ENCODE results near the gene MGAT2. TPM values are rescaled to one million over a fixed set of nuclear protein-coding genes. Genes with fewer than 3 reads are reported as not detected.
A peak's percentile ranks its signal among the peaks of the same experiment; 100 is the strongest.

MGAT2 gene
- total and polyA plus RNA-seq, 7 donors: 15.6 to 26.9 (median 18.1) TPM

DNA sequence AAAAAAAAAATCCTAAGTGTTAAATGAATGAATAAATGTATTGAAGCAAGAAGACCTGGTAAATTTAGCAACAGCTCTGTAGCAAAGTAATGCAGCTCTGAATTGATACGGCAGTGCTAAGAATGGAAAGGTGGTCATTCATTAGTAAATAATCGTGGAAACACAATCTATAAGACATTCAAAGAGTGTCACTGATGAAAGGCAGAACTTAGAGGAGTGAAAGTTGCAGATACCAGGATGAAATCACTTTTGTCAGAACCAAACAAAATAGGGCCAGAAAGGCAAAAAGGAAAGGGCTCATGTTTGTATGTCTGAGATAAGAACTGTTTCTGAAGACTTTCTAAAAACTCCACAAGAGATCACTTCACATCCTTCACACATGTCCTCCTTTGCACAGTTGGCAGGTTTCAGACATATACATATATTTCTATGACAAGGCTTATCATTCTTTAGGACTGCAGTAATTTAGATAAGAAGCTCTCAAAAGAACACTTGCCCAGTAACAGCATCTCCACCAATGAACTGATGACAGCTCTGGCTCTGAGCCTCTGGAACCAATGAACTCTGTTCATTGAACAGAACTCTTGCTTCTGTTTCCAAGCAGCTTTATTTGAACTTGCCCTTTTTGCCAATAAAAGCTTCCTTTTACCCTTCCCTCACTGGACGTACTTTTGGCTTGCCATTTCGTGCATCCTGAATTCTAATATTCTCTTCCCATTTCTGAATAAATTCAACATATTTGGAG is 26.1 kb upstream of the MGAT2 start:
- no peak for DNase-seq
- Histone ChIP-seq H3K4me3 (no peak overlapping the region), H3K36me3 (no peaks in the 10 kb centered on the region), H3K27ac (no peak overlapping the region), H3K4me1 (peaks cover 0 to 9% (median 4%) of the 10 kb centered on the region in 4 donors), H3K9me3 (no peaks in the 10 kb centered on the region), H3K27me3 (no peaks in the 10 kb centered on the region)
- intact Hi-C loops (cut with DNase I): no loop called here
- TF ChIP-seq POLR2A (IDR thresholded peaks at IDR 0.05): no peak
- no peak for TF ChIP-seq POLR2AphosphoS5 (IDR thresholded peaks at IDR 0.05)
- no peak for TF ChIP-seq EP300 (IDR thresholded peaks at IDR 0.05)
- TF ChIP-seq, protein P1, sequence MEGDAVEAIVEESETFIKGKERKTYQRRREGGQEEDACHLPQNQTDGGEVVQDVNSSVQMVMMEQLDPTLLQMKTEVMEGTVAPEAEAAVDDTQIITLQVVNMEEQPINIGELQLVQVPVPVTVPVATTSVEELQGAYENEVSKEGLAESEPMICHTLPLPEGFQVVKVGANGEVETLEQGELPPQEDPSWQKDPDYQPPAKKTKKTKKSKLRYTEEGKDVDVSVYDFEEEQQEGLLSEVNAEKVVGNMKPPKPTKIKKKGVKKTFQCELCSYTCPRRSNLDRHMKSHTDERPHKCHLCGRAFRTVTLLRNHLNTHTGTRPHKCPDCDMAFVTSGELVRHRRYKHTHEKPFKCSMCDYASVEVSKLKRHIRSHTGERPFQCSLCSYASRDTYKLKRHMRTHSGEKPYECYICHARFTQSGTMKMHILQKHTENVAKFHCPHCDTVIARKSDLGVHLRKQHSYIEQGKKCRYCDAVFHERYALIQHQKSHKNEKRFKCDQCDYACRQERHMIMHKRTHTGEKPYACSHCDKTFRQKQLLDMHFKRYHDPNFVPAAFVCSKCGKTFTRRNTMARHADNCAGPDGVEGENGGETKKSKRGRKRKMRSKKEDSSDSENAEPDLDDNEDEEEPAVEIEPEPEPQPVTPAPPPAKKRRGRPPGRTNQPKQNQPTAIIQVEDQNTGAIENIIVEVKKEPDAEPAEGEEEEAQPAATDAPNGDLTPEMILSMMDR (IDR thresholded peaks at IDR 0.05): no peak
- WGBS, 2 donors: 12 to 34% methylated on average over 4 of the region's 4 CpGs

DNA sequence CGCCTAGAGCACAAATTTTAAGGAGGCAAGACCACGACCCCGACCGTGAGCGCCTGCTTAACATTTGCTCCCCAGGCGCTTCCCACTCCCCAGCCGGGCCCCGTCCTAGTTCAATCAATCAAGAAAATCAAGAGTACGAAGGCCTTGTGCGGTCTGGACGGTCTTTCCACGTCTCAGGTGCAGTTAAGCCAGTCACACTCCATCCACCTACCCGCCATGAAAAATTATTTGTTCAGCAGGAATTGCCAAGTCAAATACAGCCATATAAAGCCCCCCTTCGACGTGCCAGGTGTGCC is 22.5 kb upstream of the MGAT2 start:
- peak overlapping the region; percentile 93 to 98 (median 96) for H3K27ac ChIP-seq
- no peak for DNase-seq
- peaks cover 0 to 15% (median 4%) of the 10 kb centered on the region in 4 donors for H3K4me1 ChIP-seq
- H3K27me3 ChIP-seq: no peaks in the 10 kb centered on the region
- no peaks in the 10 kb centered on the region for H3K36me3 ChIP-seq
- no peaks in the 10 kb centered on the region for H3K9me3 ChIP-seq
- TF ChIP-seq, protein P1 (IDR thresholded peaks at IDR 0.05): no peak
- TF ChIP-seq EP300 (IDR thresholded peaks at IDR 0.05): no peak
- no peak for TF ChIP-seq POLR2A (IDR thresholded peaks at IDR 0.05)
- TF ChIP-seq POLR2AphosphoS5 (IDR thresholded peaks at IDR 0.05): no peak
- intact Hi-C loops (cut with DNase I): loop anchor here (1.0 kb wide), 2 partner anchors 12 to 22 kb away; partner anchors contain the start of genes MGAT2, RPL36AL and RPS29
- 0% methylated on average over 15 of the region's 15 CpGs for WGBS, 2 donors
- H3K4me3 ChIP-seq: peak overlapping the region; percentile 77 to 94 (median 85)

DNA sequence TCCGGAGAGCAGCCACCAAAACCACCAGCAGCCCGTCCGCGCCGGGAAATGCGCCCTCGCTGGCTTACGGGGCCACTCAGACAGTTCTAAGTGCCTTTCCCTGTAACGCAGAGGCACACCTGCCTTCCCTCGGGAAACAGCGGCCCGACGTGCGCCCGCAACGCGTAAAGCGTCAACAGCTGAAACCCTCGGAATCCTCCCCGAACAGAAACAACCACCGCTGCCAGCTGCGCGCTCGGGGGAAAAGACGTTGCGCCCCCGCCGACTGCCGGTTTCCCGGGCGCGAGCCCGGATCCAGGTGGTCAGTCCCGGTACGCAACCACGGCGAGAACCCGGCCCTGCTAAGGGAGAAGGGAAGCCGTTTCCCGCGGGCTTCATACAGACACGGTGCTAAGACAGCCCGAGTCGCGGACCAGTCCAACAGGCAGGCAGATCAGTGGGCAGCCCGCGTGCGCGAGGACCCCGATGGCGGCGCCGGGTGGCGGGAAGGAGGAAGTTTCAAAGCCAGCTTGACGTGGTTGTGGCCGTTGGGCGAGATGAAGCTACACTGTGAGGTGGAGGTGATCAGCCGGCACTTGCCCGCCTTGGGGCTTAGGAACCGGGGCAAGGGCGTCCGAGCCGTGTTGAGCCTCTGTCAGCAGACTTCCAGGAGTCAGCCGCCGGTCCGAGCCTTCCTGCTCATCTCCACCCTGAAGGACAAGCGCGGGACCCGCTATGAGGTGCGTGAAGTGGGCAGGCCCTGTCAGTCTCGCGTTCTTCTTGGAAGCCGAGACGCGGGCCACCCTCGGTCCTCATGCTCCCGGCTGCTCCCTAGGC is 21.9 kb upstream of the MGAT2 start, which contains the start of gene LRR1:
Gene LRR1 (plus strand): TSS at position 456 of the 816 bp plus-strand sequence. CDS start 81 bp downstream, at position 537.
- Histone ChIP-seq H3K4me3 (peak within 1 kb of the TSS; percentile 77 to 94 (median 85)), H3K4me1 (peaks cover 0 to 15% (median 4%) of the 10 kb centered on the region in 4 donors), H3K36me3 (no peaks in the 10 kb centered on the region), H3K27me3 (no peaks in the 10 kb centered on the region), H3K9me3 (no peaks in the 10 kb centered on the region), H3K27ac (peak within 1 kb of the TSS; percentile 93 to 98 (median 96))
- peak; percentile 89 for DNase-seq
- TF ChIP-seq, protein P1 (IDR thresholded peaks at IDR 0.05): no peak
- TF ChIP-seq POLR2A (IDR thresholded peaks at IDR 0.05) (peak; percentile 28 to 39), EP300 (IDR thresholded peaks at IDR 0.05) (no peak), POLR2AphosphoS5 (IDR thresholded peaks at IDR 0.05) (peak; percentile 26 to 65 (median 58))
- intact Hi-C loops (cut with DNase I): loop anchor here (1.0 kb wide), 2 partner anchors 12 to 22 kb away; partner anchors contain the start of genes MGAT2, RPL36AL and RPS29
- WGBS, 2 donors: 0% methylated on average over 77 of the region's 77 CpGs

- Histone ChIP-seq H3K4me1 (no peaks in the 10 kb centered on the region), H3K27me3 (no peaks in the 10 kb centered on the region), H3K27ac (no peak overlapping the region), H3K9me3 (no peaks in the 10 kb centered on the region), H3K36me3 (peaks cover 0 to 13% (median 1%) of the 10 kb centered on the region in 4 donors), H3K4me3 (no peak overlapping the region)
- TF ChIP-seq EP300 (IDR thresholded peaks at IDR 0.05) (no peak), POLR2AphosphoS5 (IDR thresholded peaks at IDR 0.05) (no peak), POLR2A (IDR thresholded peaks at IDR 0.05) (no peak)
- TF ChIP-seq, protein P1 (IDR thresholded peaks at IDR 0.05): no peak
- intact Hi-C loops (cut with DNase I): no loop called here
- WGBS, 2 donors: 44 to 93% methylated on average over 6 of the region's 6 CpGs
- no peak for DNase-seq
Observed at GRCh38 chr14:49607583-49607982, 13.0 kb upstream of the MGAT2 start.
